ENCODE data around the gene CYP2A6.
"Not testable (repeated sequence)": the region's sequence is repeated elsewhere in the genome, so short reads cannot be mapped to it uniquely, and the experiment has no call there.

The CYP2A6 gene

GRCh38 chr19:40818480-40819399 lies 31.5 kb downstream of the CYP2A6 start:
- DNase-seq: not testable (repeated sequence)

GRCh38 chr19:40815223-40815622 lies 35.0 kb downstream of the CYP2A6 start:
- no peak for DNase-seq

GRCh38 chr19:40813182-40813581 lies 37.1 kb downstream of the CYP2A6 start:
- DNase-seq: no peak

GRCh38 chr19:40812571-40812970 lies 37.7 kb downstream of the CYP2A6 start:
- not testable (repeated sequence) for DNase-seq

GRCh38 chr19:40811478-40812341 lies 38.5 kb downstream of the CYP2A6 start:
- DNase-seq: no peak

- DNase-seq: not testable (repeated sequence)
Observed at GRCh38 chr19:40810649-40811408, 39.4 kb downstream of the CYP2A6 start.

- no peak for DNase-seq
Observed at GRCh38 chr19:40810160-40810559, 40.1 kb downstream of the CYP2A6 start.

- no peak for DNase-seq
Observed at GRCh38 chr19:40809358-40810086, 40.7 kb downstream of the CYP2A6 start.

GRCh38 chr19:40808497-40808896 lies 41.8 kb downstream of the CYP2A6 start:
- no peak for DNase-seq

- no peak for DNase-seq
Observed at GRCh38 chr19:40808021-40808325, 42.3 kb downstream of the CYP2A6 start.

- no peak for DNase-seq
Observed at GRCh38 chr19:40807147-40808020, 42.9 kb downstream of the CYP2A6 start.

GRCh38 chr19:40806423-40807146 lies 43.7 kb downstream of the CYP2A6 start:
- no peak for DNase-seq

GRCh38 chr19:40805258-40805868 lies 44.9 kb downstream of the CYP2A6 start:
- no peak for DNase-seq

- no peak for DNase-seq
Observed at GRCh38 chr19:40804783-40805242, 45.4 kb downstream of the CYP2A6 start.

- no peak for DNase-seq
Observed at GRCh38 chr19:40803857-40804782, 46.1 kb downstream of the CYP2A6 start.

GRCh38 chr19:40803170-40803856 lies 46.9 kb downstream of the CYP2A6 start:
- no peak for DNase-seq

- DNase-seq: no peak
Observed at GRCh38 chr19:40802300-40803169, 47.7 kb downstream of the CYP2A6 start.

Measured in NCI-H446 treated with DMSO at 0.1 percent for 48 hours (cell line).